Panc1 (cell line): Measurements from ENCODE around the gene DOCK11.
"Not testable (repeated sequence)": the region's sequence is repeated elsewhere in the genome, so short reads cannot be mapped to it uniquely, and the experiment has no call there.

ENCODE experiments used
- CTCF ChIP-seq: fragments of 450-650 bp; IDR thresholded peaks from 2 replicates; pipeline ENCODE4 v1.5.1; 2017; ENCODE audit warnings: mild to moderate bottlenecking
- POLR2AphosphoS5 ChIP-seq: IDR thresholded peaks from 2 replicates; pipeline ENCODE4 v1.6.1; 2012; ENCODE audit warnings: mild to moderate bottlenecking, low read depth, low read length, moderate library complexity
- REST ChIP-seq, 2 experiments: IDR thresholded peaks; 2 replicates each; pipeline ENCODE4 v1.6.1; 2011 to 2012; ENCODE audit warnings: low read depth in 2 of 2, control low read depth in 1 of 2, low read length in 1 of 2, mild to moderate bottlenecking in 1 of 2, moderate library complexity in 1 of 2; ENCODE audit not compliant: insufficient read depth in 1 of 2
- TCF7L2 ChIP-seq: IDR thresholded peaks from 2 replicates; pipeline ENCODE4 v1.6.1; 2011; ENCODE audit warnings: mild to moderate bottlenecking, low read depth, low read length, inconsistent platforms

- TF ChIP-seq CTCF; POLR2AphosphoS5; TCF7L2; REST (IDR thresholded peaks at IDR 0.05; ENCODE audit: insufficient read depth in 1 of 2, low read depth in 2 of 2, low read length in 1 of 2): not testable (repeated sequence)
Observed at GRCh38 chrX:118732551-118732950, 236.9 kb downstream of the DOCK11 start.
